GM12878 (cell line): ENCODE results near the gene CCR5. TPM values are rescaled to one million over a fixed set of nuclear protein-coding genes. Genes with fewer than 3 reads are reported as not detected.

ENCODE experiments used
- CHD4 ChIP-seq: fragments of 200-600 bp; sonication (generic); IDR thresholded peaks from 2 replicates; pipeline ENCODE4 v1.6.1; 2016; ENCODE audit warnings: mild to moderate bottlenecking
- CREB1 ChIP-seq: IDR thresholded peaks from 2 replicates; pipeline ENCODE4 v1.6.1; 2012; ENCODE audit warnings: low read depth, mild to moderate bottlenecking, inconsistent platforms
- EED ChIP-seq: sonication (generic); IDR thresholded peaks from 2 replicates; pipeline ENCODE4 v1.6.1; 2016; ENCODE audit warnings: antibody characterized with exemption, low read depth
- KDM1A ChIP-seq: fragments of 200-600 bp; sonication (generic); IDR thresholded peaks from 2 replicates; pipeline ENCODE4 v1.6.1; 2016; ENCODE audit warnings: borderline replicate concordance
- RCOR1 ChIP-seq: conservative IDR thresholded peaks from 2 replicates; pipeline ENCODE4 v1.6.1; 2012; ENCODE audit warnings: low read depth, low read length, improper control_type of control experiment
- RUNX3 ChIP-seq: IDR thresholded peaks from 2 replicates; pipeline ENCODE4 v1.6.1; 2012; ENCODE audit warnings: low read length, inconsistent platforms
- ZBTB33 ChIP-seq: fragments of 450-650 bp; IDR thresholded peaks from 2 replicates; pipeline ENCODE4 v1.6.1; 2017; ENCODE audit warnings: mild to moderate bottlenecking
- polyA plus RNA-seq, 11 experiments: library from polyadenylated mRNA; depleted of rRNA in 4 of 11; unstranded in 6 of 11; stranded (reverse) in 5 of 11; fragments of >200 nt; fragmentation: Nextera tagmentation in 4 of 11; fragmentation: Illumina TruSeq in 1 of 11; extraction: Ambion mirVana in 4 of 11; extraction: Trizol in 1 of 11; gene quantifications; 1 replicate in 1 of 11; 2 replicates in 10 of 11; pipeline versions ENCODE4 v1.2.1 to v1.2.3, GENCODE V29; 2011 to 2016; ENCODE audit warnings: inconsistent platforms in 2 of 11, missing spikeins in 2 of 11, low read depth in 1 of 11
- total RNA-seq, 4 experiments: library from RNA; depleted of rRNA in 3 of 4; stranded (reverse); fragments of >200 nt in 3 of 4; fragmentation: Illumina TruSeq in 1 of 4; extraction: Trizol in 1 of 4; gene quantifications; 2 replicates each; pipeline versions ENCODE4 v1.2.1 to v1.2.3, GENCODE V29; 2013 to 2021
- TF ChIP-seq, protein P1 (sequence below): IDR thresholded peaks from 2 replicates; pipeline ENCODE4 v1.6.1; 2012; ENCODE audit warnings: mild to moderate bottlenecking, low read depth, low read length

Gene CCR5
- total and polyA plus RNA-seq, 10 of the 15 experiments (the other 5 are each of a cell fraction or from before 2014, with no cell fraction given), result 0.17 to 1.6 (median 0.82) TPM; not detected in 1

DNA sequence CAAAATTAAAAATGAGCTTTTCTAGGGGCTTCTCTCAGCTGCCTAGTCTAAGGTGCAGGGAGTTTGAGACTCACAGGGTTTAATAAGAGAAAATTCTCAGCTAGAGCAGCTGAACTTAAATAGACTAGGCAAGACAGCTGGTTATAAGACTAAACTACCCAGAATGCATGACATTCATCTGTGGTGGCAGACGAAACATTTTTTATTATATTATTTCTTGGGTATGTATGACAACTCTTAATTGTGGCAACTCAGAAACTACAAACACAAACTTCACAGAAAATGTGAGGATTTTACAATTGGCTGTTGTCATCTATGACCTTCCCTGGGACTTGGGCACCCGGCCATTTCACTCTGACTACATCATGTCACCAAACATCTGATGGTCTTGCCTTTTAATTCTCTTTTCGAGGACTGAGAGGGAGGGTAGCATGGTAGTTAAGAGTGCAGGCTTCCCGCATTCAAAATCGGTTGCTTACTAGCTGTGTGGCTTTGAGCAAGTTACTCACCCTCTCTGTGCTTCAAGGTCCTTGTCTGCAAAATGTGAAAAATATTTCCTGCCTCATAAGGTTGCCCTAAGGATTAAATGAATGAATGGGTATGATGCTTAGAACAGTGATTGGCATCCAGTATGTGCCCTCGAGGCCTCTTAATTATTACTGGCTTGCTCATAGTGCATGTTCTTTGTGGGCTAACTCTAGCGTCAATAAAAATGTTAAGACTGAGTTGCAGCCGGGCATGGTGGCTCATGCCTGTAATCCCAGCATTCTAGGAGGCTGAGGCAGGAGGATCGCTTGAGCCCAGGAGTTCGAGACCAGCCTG lies 984 bp downstream of the CCR5 start (continued):
- TF ChIP-seq ZBTB33, result no peak
- TF ChIP-seq KDM1A, result no peak
- no peak for TF ChIP-seq RUNX3
- no peak for TF ChIP-seq RCOR1
- TF ChIP-seq CREB1, result no peak
- TF ChIP-seq CHD4, result no peak
- TF ChIP-seq EED, result no peak
- TF ChIP-seq, protein P1, sequence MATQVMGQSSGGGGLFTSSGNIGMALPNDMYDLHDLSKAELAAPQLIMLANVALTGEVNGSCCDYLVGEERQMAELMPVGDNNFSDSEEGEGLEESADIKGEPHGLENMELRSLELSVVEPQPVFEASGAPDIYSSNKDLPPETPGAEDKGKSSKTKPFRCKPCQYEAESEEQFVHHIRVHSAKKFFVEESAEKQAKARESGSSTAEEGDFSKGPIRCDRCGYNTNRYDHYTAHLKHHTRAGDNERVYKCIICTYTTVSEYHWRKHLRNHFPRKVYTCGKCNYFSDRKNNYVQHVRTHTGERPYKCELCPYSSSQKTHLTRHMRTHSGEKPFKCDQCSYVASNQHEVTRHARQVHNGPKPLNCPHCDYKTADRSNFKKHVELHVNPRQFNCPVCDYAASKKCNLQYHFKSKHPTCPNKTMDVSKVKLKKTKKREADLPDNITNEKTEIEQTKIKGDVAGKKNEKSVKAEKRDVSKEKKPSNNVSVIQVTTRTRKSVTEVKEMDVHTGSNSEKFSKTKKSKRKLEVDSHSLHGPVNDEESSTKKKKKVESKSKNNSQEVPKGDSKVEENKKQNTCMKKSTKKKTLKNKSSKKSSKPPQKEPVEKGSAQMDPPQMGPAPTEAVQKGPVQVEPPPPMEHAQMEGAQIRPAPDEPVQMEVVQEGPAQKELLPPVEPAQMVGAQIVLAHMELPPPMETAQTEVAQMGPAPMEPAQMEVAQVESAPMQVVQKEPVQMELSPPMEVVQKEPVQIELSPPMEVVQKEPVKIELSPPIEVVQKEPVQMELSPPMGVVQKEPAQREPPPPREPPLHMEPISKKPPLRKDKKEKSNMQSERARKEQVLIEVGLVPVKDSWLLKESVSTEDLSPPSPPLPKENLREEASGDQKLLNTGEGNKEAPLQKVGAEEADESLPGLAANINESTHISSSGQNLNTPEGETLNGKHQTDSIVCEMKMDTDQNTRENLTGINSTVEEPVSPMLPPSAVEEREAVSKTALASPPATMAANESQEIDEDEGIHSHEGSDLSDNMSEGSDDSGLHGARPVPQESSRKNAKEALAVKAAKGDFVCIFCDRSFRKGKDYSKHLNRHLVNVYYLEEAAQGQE, result no peak
